NCI-H2107 (cell line): ENCODE measurements around the gene RIMBP2.
"Not testable (repeated sequence)": the region's sequence is repeated elsewhere in the genome, so short reads cannot be mapped to it uniquely, and the experiment has no call there.

Source experiments
- DNase-seq: peaks from one replicate; lab custom pipeline; 2025; lab: John Stamatoyannopoulos, UW

Gene RIMBP2

GRCh38 chr12:130596241-130596640 lies 119.9 kb downstream of the RIMBP2 start:
- DNase-seq = no peak

- no peak for DNase-seq
Observed at GRCh38 chr12:130595566-130595965, 120.5 kb downstream of the RIMBP2 start.

- DNase-seq = no peak
Observed at GRCh38 chr12:130593056-130593455, 123.0 kb downstream of the RIMBP2 start.

- DNase-seq = no peak
Observed at GRCh38 chr12:130592641-130593040, 123.5 kb downstream of the RIMBP2 start.

GRCh38 chr12:130591736-130592135 lies 124.4 kb downstream of the RIMBP2 start:
- DNase-seq = no peak

GRCh38 chr12:130590685-130591084 lies 125.4 kb downstream of the RIMBP2 start:
- DNase-seq = no peak

- peak; percentile 26 for DNase-seq
Observed at GRCh38 chr12:130589540-130590317, 126.4 kb downstream of the RIMBP2 start.

- DNase-seq = no peak
Observed at GRCh38 chr12:130588696-130589539, 127.2 kb downstream of the RIMBP2 start.

GRCh38 chr12:130587966-130588365 lies 128.1 kb downstream of the RIMBP2 start:
- DNase-seq = no peak

- DNase-seq = not testable (repeated sequence)
Observed at GRCh38 chr12:130584475-130584874, 131.6 kb downstream of the RIMBP2 start.

DNA sequence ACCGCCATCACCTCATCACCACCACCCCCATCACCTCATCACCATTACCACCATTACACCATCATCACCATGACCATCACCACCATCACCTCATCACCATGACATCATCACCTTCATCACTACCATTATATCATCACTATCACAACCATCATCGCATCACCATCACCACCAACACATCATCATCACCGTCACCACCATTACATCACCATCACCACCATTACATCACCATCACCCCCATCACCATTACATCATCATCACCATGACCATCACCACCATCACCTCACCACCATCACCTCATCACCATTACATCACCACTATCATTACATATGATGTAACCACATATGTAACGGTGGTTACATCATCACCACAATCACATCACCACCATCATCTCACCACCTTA lies 132.3 kb downstream of the RIMBP2 start:
- no peak for DNase-seq

DNA sequence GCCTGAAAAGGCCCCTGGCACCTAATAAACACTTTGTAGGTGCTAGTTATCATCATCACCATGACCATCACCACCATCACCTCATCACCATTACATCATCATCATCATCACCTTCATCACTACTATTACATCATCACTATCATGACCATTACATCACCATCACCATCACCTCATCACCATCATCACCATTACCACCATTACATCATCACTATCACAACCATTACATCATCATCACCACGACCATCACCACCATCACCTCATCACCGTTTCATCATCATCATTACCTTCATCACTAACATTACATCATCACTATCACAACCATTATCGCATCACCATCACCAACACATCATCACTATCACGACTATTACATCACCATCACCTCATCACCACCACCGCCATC lies 132.8 kb downstream of the RIMBP2 start:
- DNase-seq = no peak

GRCh38 chr12:130582286-130582685 lies 133.8 kb downstream of the RIMBP2 start:
- DNase-seq = no peak

GRCh38 chr12:130581782-130582181 lies 134.3 kb downstream of the RIMBP2 start:
- no peak for DNase-seq

- DNase-seq = no peak
Observed at GRCh38 chr12:130579231-130579630, 136.9 kb downstream of the RIMBP2 start.

- no peak for DNase-seq
Observed at GRCh38 chr12:130577351-130577750, 138.7 kb downstream of the RIMBP2 start.

DNA sequence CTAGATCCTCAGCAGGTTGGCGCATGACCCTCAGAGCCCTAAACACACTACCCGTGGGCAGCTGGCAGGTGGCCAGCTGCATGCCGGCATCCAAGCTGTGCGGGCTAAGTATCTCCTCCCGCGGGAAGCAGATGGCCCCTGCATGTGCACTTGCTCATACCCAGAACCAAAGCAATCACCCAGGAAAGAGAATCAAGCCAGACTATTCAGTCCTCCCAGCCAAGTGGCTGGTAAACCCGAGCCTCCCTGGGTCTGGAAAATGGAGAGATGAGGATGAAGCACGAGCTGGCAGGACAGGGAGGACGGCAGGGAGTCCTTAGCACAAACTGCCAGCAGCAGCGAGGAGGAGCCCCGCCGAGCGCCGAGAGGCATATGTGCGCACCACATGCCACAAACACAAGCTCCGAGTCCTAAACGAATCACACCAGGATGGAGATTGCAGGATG lies 139.7 kb downstream of the RIMBP2 start:
- DNase-seq = no peak

DNA sequence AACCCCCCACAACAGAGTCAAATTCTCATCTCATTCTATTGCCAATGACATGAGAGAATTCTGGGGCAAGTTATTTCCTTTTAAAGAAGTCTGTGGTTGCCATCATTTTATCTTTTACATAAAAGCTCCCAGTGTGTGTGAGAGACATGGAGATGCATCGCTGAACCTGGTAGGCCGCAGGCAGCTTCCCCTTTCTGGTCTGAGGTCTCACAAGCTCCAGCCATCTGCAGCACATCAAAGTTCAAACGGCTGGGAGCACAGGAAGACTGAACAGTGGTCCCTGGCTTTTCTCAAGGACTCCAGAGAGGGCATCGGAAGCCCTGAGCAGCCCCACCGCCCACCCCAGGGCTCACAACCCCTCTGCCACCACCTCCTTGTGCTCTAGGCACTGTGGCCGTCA lies 141.7 kb downstream of the RIMBP2 start:
- DNase-seq = no peak

DNA sequence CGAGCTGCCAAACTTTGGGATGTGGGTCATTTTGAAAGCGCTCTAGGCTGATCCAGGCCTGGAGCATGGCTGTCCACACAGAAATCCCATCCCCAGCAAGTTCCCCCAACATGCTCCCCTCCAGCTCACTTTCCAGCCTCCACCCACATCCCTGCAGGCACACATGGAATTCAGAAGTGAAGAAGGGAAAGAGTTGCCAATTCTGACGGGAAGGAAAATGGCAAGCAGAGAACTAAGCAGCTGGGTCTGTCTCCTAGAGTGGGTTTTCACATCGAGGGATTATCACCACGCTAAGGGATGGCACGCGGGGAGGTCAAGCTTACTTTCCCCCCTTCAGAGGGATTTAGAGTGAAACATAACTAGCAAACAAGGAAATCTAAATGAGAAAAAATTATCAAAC lies 142.3 kb downstream of the RIMBP2 start:
- no peak for DNase-seq

- DNase-seq = no peak
Observed at GRCh38 chr12:130573235-130573634, 142.9 kb downstream of the RIMBP2 start.

- DNase-seq = no peak
Observed at GRCh38 chr12:130572553-130572952, 143.5 kb downstream of the RIMBP2 start.

DNA sequence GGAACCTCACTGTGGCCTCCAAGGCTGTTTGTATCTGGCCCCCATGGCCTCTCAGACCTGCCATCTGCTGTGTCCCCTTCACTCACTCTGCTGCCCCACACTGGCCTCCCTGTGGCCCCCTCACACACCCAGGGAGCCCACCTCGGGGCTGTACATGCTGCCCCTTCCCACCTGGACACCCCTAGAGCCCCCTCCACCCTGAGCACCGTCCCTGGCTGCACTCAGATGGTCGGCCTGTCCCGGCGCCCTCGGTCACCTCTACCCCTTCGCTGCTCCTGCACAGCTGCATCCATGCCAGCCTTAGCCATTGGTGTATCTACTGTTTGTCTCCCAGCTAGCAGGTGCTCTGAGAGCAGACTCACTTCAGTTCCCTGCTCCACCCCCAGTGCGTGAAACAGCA lies 144.4 kb downstream of the RIMBP2 start:
- DNase-seq = no peak

DNA sequence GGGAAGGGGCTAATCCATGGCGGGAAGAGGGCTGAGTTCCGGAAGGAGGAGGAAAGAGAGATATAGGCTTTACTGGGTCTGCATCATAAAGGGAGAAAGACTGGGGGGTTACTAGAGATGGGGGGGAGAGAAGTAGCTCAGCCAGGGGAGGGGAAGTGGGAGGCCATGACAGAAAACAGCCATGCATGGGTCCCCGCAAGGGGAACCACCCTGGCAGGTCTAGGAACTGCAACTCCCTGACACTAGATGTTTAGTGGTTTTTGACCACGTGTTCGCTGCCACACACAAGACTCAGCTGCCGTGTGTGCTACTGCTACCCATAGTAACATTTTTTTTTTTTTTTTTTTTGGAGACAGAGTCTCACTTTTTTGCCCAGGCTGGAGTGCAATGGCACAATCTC lies 145.0 kb downstream of the RIMBP2 start:
- DNase-seq = no peak
